H54 (cell line): ENCODE measurements around the gene SPOCK1.
"Not testable (repeated sequence)": the region's sequence is repeated elsewhere in the genome, so short reads cannot be mapped to it uniquely, and the experiment has no call there.

Experiments used
- DNase-seq: peaks from one replicate; pipeline ENCODE4 v3.0.0; 2011; ENCODE audit warnings: low spot score, mixed read lengths; ENCODE audit not compliant: insufficient read length
- FAIRE-seq: peaks from 3 replicates; lab custom pipeline; 2011; peaks lifted over from hg19 to GRCh38; lab: Jason Lieb, UNC
- POLR2A ChIP-seq: IDR thresholded peaks from 2 replicates; pipeline ENCODE4 v1.6.1; 2011; ENCODE audit warnings: low read depth, mild to moderate bottlenecking, low read length

The SPOCK1 gene

DNA sequence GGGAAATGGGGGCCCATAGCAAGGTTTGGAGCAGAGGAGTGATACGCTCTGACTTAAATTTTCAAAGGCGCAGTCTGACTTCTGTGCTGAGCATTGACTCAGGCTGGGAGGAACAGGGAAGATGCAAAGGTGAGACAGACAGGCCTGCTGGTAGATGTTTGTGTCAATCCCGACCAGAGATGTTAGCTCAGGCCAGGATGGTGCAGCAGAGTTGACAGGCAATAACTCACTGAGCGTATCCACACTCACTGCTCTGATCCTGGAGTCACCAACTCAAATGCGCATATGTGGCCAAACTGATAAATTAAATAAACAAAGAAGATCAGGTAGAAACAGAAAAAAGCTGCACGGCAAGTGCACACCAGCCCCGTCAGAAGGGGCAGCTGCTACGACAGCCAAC lies 95.3 kb downstream of the SPOCK1 start:
- FAIRE-seq (no peak), DNase-seq (no peak)
- TF ChIP-seq POLR2A = no peak

DNA sequence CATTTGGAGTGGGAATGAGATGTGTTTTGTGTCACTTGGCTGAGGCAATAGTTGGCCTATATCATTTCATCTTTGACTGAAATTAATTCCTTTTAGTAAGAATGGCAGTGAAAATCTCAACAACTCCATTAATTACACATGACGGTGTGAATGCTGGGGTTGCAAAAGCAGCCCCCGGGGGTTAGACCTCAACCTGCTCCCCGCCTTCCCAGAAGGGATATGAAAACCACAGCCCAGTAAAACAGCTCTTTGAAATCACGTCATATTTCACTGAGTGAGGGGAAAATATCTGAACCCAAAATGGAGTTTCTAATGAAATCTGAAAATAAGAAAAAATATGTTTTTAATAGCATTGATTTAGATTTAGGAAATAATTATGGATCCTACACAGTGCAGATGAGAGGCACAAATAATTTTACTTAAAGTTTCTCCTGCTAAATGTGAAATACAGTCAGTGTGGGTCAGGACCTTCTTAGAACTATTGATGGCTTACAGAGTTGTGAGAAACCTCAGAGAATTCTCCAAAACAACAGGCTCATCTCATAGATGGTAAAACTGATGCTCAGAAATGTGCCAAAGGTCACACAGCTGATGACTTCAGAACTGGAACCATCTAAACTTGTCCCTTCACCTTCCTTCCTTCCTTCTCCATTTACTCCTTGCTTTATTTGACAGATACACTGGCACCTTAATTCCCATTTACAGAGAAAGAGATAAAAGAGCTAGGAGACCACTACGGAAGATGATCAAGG lies 96.5 kb downstream of the SPOCK1 start:
- no peak for FAIRE-seq
- DNase-seq = no peak
- TF ChIP-seq POLR2A = no peak

GRCh38 chr5:137401946-137402345 lies 97.2 kb downstream of the SPOCK1 start:
- FAIRE-seq (no peak), DNase-seq (no peak)
- no peak for TF ChIP-seq POLR2A

DNA sequence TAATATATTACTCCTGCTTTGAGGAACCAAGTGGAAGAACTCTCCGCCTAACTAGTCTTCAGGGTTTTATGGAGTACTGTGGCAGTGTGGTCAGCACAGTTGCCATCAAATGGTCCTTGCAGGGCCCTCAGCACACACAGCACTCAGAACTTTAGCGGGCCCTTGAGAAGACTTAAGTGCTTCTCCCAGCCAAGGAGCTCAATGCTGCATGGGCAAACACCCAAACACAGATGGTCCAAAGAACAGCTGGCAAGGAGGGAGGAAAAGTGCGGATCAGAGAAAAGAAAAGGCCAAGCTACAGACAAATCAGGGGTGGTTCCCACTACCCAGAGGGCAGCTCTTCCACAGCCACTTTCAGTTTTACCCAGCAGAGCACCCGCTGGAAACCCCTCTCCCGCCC lies 98.6 kb downstream of the SPOCK1 start:
- no peak for TF ChIP-seq POLR2A
- no peak for DNase-seq
- FAIRE-seq = no peak

GRCh38 chr5:137399911-137400310 lies 99.2 kb downstream of the SPOCK1 start:
- no peak for FAIRE-seq
- no peak for DNase-seq
- no peak for TF ChIP-seq POLR2A

DNA sequence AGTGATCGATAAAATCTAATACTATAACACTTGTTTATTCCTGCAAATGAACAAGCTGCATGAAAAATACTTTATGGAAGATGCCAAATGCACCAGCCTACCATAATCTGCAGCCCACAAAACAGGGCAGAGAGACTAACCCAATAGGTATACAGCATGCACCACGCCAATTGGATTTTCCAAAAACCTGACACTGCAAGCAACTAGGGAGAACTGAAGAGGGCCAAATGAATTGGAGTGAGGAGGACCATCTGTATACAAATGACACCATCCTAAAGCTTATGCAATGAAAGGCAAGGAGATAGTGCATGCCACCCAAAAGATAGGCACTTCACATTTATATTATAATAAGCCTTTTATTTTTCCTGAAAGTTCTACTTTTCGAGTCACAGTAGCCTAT lies 100.4 kb downstream of the SPOCK1 start:
- DNase-seq (no peak), FAIRE-seq (no peak)
- TF ChIP-seq POLR2A = no peak

GRCh38 chr5:137398154-137398553 lies 101.0 kb downstream of the SPOCK1 start:
- TF ChIP-seq POLR2A = no peak
- FAIRE-seq = no peak
- DNase-seq = no peak

DNA sequence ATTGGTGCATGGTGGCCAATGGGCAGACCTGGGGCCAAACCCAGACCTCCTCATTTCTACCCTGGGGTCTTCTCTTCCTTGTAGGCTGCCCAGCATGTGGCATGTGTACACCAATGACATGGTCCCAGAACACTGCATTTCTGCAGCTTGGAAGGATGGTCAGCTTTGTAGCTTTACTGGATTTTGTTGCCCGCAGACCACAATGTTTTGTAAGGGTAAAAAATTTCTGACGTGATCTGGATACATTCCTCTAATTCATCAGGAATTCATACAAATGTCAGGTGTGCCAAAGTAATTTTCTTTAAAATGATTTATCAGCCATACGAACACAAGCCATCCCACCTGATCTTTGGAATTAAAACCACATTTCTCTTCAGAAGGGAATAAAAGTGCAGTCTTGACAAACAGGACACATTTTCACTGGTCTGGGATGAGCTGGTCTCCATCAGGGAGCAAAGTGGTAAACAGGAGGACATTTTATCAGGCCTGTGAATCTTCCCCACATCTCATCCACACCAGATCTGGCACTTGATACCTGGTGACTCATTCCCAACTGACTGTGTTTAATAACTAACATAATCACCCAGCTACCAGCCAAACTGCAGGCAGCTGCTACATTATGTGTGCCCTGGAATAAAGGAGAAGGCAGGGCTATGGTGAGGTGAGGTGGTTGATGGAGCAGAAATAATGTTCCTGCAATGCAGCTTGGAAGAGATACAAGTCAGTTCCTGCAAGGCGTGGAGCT lies 103.9 kb downstream of the SPOCK1 start:
- FAIRE-seq (no peak), DNase-seq (peak; percentile 12)
- no peak for TF ChIP-seq POLR2A

DNA sequence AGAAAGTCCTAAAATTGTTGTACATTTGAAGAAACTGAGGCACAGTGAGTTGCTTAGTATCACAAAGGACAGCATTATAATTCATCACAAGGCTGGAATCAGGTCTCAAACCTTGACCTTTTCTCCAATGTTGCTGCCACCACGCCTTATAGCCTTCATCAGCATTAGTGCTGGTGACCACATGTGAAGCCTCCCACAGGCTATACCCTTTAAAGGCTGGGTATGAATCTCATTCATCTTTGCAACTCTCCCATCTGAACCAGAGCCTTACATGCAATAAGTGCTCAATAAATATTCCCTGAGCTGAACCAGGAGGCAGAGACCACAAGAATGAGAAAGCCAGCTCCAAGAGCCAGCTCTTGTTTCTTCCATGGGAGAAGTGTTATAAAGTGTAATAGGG lies 104.7 kb downstream of the SPOCK1 start:
- TF ChIP-seq POLR2A = no peak
- FAIRE-seq (no peak), DNase-seq (no peak)

DNA sequence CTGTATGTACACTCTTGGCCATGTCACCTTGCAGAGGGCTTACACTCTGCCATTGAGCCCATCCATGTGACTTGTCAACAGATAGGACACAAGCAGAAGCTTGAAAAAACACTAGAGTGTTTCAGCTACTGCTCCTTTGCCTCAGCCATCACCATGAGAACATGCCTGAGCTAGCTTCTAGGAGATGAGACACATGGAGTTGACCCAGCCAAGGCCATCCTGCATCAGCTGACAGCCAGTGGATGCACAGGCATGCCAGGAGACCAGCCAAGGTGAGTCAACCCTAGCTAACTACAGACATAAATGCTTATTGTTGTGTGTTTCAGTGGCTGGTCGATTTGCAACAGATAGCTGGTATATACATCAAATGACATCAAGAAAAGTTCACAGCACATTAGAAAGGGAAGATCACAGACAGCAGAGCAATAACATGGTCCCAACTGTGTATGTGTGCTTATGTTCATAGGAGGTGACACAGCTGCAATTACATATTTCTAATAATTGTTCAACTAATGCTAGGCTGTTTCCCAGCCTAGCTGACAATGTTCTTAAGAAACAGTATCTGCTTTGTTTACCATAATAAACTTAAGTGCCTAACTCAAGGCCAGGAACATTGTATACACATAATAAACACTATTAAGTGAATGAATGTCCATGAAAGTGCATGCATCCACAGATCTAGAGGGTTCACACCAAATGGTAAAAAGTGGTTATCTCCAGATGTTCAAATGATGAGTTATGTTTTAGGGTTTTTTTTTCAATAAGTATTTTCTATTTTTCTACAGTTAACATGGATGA lies 105.7 kb downstream of the SPOCK1 start:
- no peak for DNase-seq
- FAIRE-seq = no peak
- TF ChIP-seq POLR2A = no peak

GRCh38 chr5:137392261-137392660 lies 106.9 kb downstream of the SPOCK1 start:
- TF ChIP-seq POLR2A = no peak
- FAIRE-seq (no peak), DNase-seq (no peak)

DNA sequence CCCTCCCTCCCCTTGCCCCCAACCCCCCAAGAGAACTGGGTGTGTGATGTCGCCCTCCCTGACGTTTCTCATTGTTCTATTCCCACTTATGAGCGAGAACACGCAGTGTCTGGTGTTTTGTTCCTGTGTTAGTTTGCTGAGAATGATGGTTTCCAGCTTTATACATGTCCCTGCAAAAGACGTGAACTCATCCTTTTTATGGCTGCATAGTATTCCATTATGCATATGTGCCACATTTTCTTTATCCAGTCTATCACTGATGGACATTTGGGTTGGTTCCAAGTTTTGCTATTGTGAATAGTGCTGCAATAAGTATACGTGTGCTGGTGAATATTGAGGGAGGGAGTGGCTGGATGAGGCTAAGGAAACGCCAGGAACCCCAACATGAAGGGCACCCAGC lies 108.1 kb downstream of the SPOCK1 start:
- not testable (repeated sequence) for DNase-seq, FAIRE-seq

DNA sequence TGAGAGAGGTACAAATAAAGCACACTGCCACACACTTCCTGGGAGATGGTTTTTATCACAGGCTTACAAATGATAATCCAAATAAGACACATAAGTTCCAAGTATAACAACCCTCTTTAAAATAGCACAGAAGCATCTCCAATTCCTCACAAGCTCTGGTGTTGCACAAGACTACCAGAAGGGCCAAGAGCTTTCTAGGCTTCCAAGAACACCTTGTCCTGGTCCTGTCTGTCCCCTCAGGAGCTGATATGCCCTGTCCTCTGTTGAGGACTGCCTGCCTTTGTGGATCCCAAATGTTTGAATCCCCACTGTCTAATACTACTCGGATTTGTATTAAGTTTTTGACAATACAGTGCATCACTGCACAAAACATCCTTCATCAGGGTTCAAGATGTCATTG lies 110.1 kb downstream of the SPOCK1 start:
- no peak for TF ChIP-seq POLR2A
- no peak for FAIRE-seq

GRCh38 chr5:137385064-137385463 lies 114.1 kb downstream of the SPOCK1 start:
- FAIRE-seq = no peak
- no peak for DNase-seq
- TF ChIP-seq POLR2A = no peak

More for the DNA sequence above, 110.1 kb downstream of the SPOCK1 start:
- DNase-seq = no peak
